Stimulated activated CD8-positive, alpha-beta memory T cell treated with anti-CD3 and anti-CD28 coated beads, Interleukin-7, amount 100 ng/mL, for 24 hours (primary cell): ENCODE measurements around the gene SMAD3.
"Not testable (repeated sequence)": the region's sequence is repeated elsewhere in the genome, so short reads cannot be mapped to it uniquely, and the experiment has no call there.

Experiments
- DNase-seq: peaks from one replicate; pipeline ENCODE4 v3.0.0-alpha.2; 2020; ENCODE audit warnings: low read depth

Gene SMAD3

GRCh38 chr15:67063689-67064606 is 1.5 kb upstream of the SMAD3 start:
- no peak for DNase-seq

- DNase-seq, result no peak
Measured at GRCh38 chr15:67064607-67065530, 533 bp upstream of the SMAD3 start.

- DNase-seq, result no peak
Measured at GRCh38 chr15:67066041-67066958, 898 bp downstream of the SMAD3 start.

GRCh38 chr15:67066959-67067853 is 1.8 kb downstream of the SMAD3 start:
- DNase-seq, result no peak

- DNase-seq, result no peak
Measured at GRCh38 chr15:67067930-67068551, 2.6 kb downstream of the SMAD3 start.

GRCh38 chr15:67068710-67069400 is 3.5 kb downstream of the SMAD3 start:
- no peak for DNase-seq

- no peak for DNase-seq
Measured at GRCh38 chr15:67070150-67070549, 4.7 kb downstream of the SMAD3 start.

GRCh38 chr15:67070892-67071664 is 5.7 kb downstream of the SMAD3 start:
- DNase-seq, result no peak

GRCh38 chr15:67072442-67072841 is 7.0 kb downstream of the SMAD3 start:
- no peak for DNase-seq

GRCh38 chr15:67072958-67073357 is 7.6 kb downstream of the SMAD3 start:
- no peak for DNase-seq

GRCh38 chr15:67074886-67075229 is 9.5 kb downstream of the SMAD3 start:
- no peak for DNase-seq

- DNase-seq, result not testable (repeated sequence)
Measured at GRCh38 chr15:67075555-67076135, 10.2 kb downstream of the SMAD3 start.

- no peak for DNase-seq
Measured at GRCh38 chr15:67076147-67076843, 10.9 kb downstream of the SMAD3 start.

- DNase-seq, result no peak
Measured at GRCh38 chr15:67077641-67078215, 12.3 kb downstream of the SMAD3 start.

- no peak for DNase-seq
Measured at GRCh38 chr15:67079361-67079760, 14.0 kb downstream of the SMAD3 start.

- DNase-seq, result no peak
Measured at GRCh38 chr15:67080118-67080899, 14.9 kb downstream of the SMAD3 start.
